ENCODE data around the gene DLGAP1. TPM values are rescaled to one million over a fixed set of nuclear protein-coding genes. Genes with fewer than 3 reads are reported as not detected.
A peak's percentile ranks its signal among the peaks of the same experiment; 100 is the strongest.

Gene DLGAP1
- polyA plus RNA-seq, 1 experiment: 0.09 TPM

GRCh38 chr18:3689986-3690763 lies 764.9 kb downstream of the DLGAP1 start:
- H3K27me3 ChIP-seq (ENCODE audit: control insufficient read depth, insufficient read depth, low read length): no peaks in the 10 kb centered on the region
- TF ChIP-seq CTCF (IDR thresholded peaks at IDR 0.05; ENCODE audit: low read depth, low read length): no peak
- no peak for DNase-seq (ENCODE audit: low read depth, low spot score)
- CTCF ChIA-PET: interaction anchor here (0.6 to 4.6 kb wide), 6 partner anchors 14 to 306 kb away, joined by 3 to 27 read pairs (median 4); no protein-coding TSS in a partner anchor
- no peak overlapping the region for H3K27ac ChIP-seq (ENCODE audit: low read depth, low read length)
- peaks cover 5% of the 10 kb centered on the region; the same call in 1 of the 2 replicates for H3K9me3 ChIP-seq (ENCODE audit: control insufficient read depth, insufficient read depth, low read length)
- POLR2A ChIA-PET: no interaction called here
- H3K4me3 ChIP-seq (ENCODE audit: low read depth, low read length): no peak overlapping the region

- Histone ChIP-seq H3K27ac (ENCODE audit: low read depth, low read length) (peak overlapping the region; percentile 66), H3K9me3 (ENCODE audit: control insufficient read depth, insufficient read depth, low read length) (peaks cover 5% of the 10 kb centered on the region; the same call in 1 of the 2 replicates), H3K4me3 (ENCODE audit: low read depth, low read length) (no peak overlapping the region), H3K27me3 (ENCODE audit: control insufficient read depth, insufficient read depth, low read length) (no peaks in the 10 kb centered on the region)
- CTCF ChIA-PET: interaction anchor here (0.8 to 4.6 kb wide), 3 partner anchors 15 to 307 kb away, joined by 3 to 27 read pairs (median 4); no protein-coding TSS in a partner anchor
- DNase-seq (ENCODE audit: low read depth, low spot score): no peak
- POLR2A ChIA-PET: interaction anchor here (0.7 kb wide), 1 partner anchor 1606 kb away, joined by 3 read pairs; the partner anchor contains the start of gene ZBTB14
- TF ChIP-seq CTCF (IDR thresholded peaks at IDR 0.05; ENCODE audit: low read depth, low read length): no peak
These were observed 766.0 kb downstream of the DLGAP1 start for GRCh38 chr18:3689091-3689490.

GRCh38 chr18:3688690-3689089 lies 766.4 kb downstream of the DLGAP1 start:
- ChIA-PET CTCF (interaction anchor here (1.2 to 4.6 kb wide), 3 partner anchors 15 to 312 kb away, joined by 4 to 27 read pairs (median 9); no protein-coding TSS in a partner anchor), POLR2A (interaction anchor here (0.7 kb wide), 1 partner anchor 1607 kb away, joined by 3 read pairs; the partner anchor contains the start of gene ZBTB14)
- Histone ChIP-seq H3K27me3 (ENCODE audit: control insufficient read depth, insufficient read depth, low read length) (no peaks in the 10 kb centered on the region), H3K27ac (ENCODE audit: low read depth, low read length) (peak overlapping the region; percentile 47), H3K4me3 (ENCODE audit: low read depth, low read length) (no peak overlapping the region), H3K9me3 (ENCODE audit: control insufficient read depth, insufficient read depth, low read length) (peaks cover 5% of the 10 kb centered on the region; the same call in 1 of the 2 replicates)
- no peak for TF ChIP-seq CTCF (IDR thresholded peaks at IDR 0.05; ENCODE audit: low read depth, low read length)
- peak; percentile 96 for DNase-seq (ENCODE audit: low read depth, low spot score)

GRCh38 chr18:3683483-3683882 lies 771.6 kb downstream of the DLGAP1 start:
- Histone ChIP-seq H3K27me3 (ENCODE audit: control insufficient read depth, insufficient read depth, low read length) (no peaks in the 10 kb centered on the region), H3K9me3 (ENCODE audit: control insufficient read depth, insufficient read depth, low read length) (peaks cover 5% of the 10 kb centered on the region; the same call in 1 of the 2 replicates), H3K27ac (ENCODE audit: low read depth, low read length) (no peak overlapping the region), H3K4me3 (ENCODE audit: low read depth, low read length) (no peak overlapping the region)
- CTCF ChIA-PET: interaction anchor here (0.6 to 1.7 kb wide), 4 partner anchors 17 to 315 kb away, joined by 3 to 10 read pairs (median 4); no protein-coding TSS in a partner anchor
- DNase-seq (ENCODE audit: low read depth, low spot score): no peak
- no peak for TF ChIP-seq CTCF (IDR thresholded peaks at IDR 0.05; ENCODE audit: low read depth, low read length)
- POLR2A ChIA-PET: interaction anchor here (0.6 to 0.8 kb wide), 2 partner anchors 230 to 236 kb away, joined by 3 to 4 read pairs; no protein-coding TSS in a partner anchor

- no peak overlapping the region for H3K27ac ChIP-seq (ENCODE audit: low read depth, low read length)
- no peak overlapping the region for H3K4me3 ChIP-seq (ENCODE audit: low read depth, low read length)
- no peak for TF ChIP-seq CTCF (IDR thresholded peaks at IDR 0.05; ENCODE audit: low read depth, low read length)
- ChIA-PET CTCF (interaction anchor here (1.2 to 1.7 kb wide), 3 partner anchors 16 to 188 kb away, joined by 3 to 10 read pairs (median 5); no protein-coding TSS in a partner anchor), POLR2A (no interaction called here)
- peaks cover 5% of the 10 kb centered on the region; the same call in 1 of the 2 replicates for H3K9me3 ChIP-seq (ENCODE audit: control insufficient read depth, insufficient read depth, low read length)
- DNase-seq (ENCODE audit: low read depth, low spot score): no peak
- H3K27me3 ChIP-seq (ENCODE audit: control insufficient read depth, insufficient read depth, low read length): no peaks in the 10 kb centered on the region
These were observed 773.0 kb downstream of the DLGAP1 start for GRCh38 chr18:3682061-3682460.

Data from AG04450 (cell line).